Cardiac muscle cell (in vitro differentiated cells and primary cell): ENCODE results near the gene FAM107B. TPM values are rescaled to one million over a fixed set of nuclear protein-coding genes. Genes with fewer than 3 reads are reported as not detected.
"Not testable (repeated sequence)": the region's sequence is repeated elsewhere in the genome, so short reads cannot be mapped to it uniquely, and the experiment has no call there.

Experiments
- DNase-seq, 2 donors: peaks; one replicate each; pipeline versions ENCODE4 v3.0.0 to v3.0.0-alpha.2; 2010 to 2017; ENCODE audit warnings: low read depth in 1 of 2, low spot score in 1 of 2
- H3K27ac ChIP-seq: fragments of 200-600 bp; sonication (generic); 2 replicates; pipeline ENCODE4 v1.5.1; 2016
- H3K27me3 ChIP-seq: fragments of 200-600 bp; sonication (generic); 2 replicates; pipeline ENCODE4 v1.6.0; 2016; ENCODE audit warnings: control low read depth
- H3K36me3 ChIP-seq: fragments of 200-600 bp; sonication (generic); 2 replicates; pipeline ENCODE4 v1.5.1; 2016; ENCODE audit warnings: control low read depth
- H3K4me1 ChIP-seq: fragments of 200-600 bp; sonication (generic); 2 replicates; pipeline ENCODE4 v1.8.1; 2017; ENCODE audit warnings: low read depth, mild to moderate bottlenecking, mixed run types
- H3K4me3 ChIP-seq: fragments of 200-600 bp; sonication (generic); 2 replicates; pipeline ENCODE4 v1.5.1; 2016; ENCODE audit warnings: mild to moderate bottlenecking
- H3K9me3 ChIP-seq: fragments of 200-600 bp; sonication (generic); 2 replicates; pipeline ENCODE4 v1.5.1; 2017; ENCODE audit warnings: low read depth, mild to moderate bottlenecking, control low read depth
- polyA plus RNA-seq: library from polyadenylated mRNA; unstranded; fragments of >200 nt; fragmentation: Nextera tagmentation; extraction: Ambion mirVana; gene quantifications from 2 replicates; pipeline ENCODE4 v1.2.1, GENCODE V29; 2016
- total RNA-seq: library from RNA; depleted of rRNA; stranded (reverse); fragments of >200 nt; gene quantifications from 2 replicates; pipeline ENCODE4 v1.2.3, GENCODE V29; 2016
- TF ChIP-seq, protein P1 (sequence below): IDR thresholded peaks from 2 replicates; pipeline ENCODE4 v1.5.1; 2012; ENCODE audit warnings: low read depth, mild to moderate bottlenecking, low read length

Gene FAM107B
- total and polyA plus RNA-seq, 2 experiments from 2014 or later = 6.0 to 9.6 TPM

DNA sequence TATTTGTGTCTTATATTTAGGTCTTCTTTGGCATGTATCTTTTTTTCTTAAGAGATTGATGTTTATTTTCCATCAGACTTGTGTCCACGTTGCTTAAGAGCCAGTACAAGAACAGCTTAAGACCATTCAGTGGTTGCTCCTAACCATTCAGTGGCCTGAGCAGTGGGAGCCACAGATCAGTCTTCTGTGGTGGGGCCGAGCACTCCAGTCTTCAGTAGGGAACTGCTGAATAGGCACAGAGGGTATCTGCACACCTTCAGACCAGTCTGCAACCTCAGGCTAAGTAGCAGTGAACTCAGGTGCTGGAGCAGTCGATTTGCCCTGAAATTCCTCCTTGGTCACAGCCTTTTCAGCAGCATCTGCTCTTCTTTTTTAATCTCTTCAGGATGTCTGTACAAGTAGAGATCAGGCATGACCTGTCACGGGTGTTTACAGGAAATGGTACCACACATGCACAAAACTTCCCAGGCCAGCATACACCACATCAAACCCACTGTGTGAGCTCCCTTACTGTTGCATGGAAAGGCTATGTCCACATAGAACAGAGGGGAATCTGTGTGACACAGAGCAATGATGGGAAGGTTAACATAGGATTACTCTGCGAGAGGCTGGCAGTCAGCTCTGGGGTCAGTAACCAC is 51.5 kb downstream of the FAM107B start:
- TF ChIP-seq, protein P1, sequence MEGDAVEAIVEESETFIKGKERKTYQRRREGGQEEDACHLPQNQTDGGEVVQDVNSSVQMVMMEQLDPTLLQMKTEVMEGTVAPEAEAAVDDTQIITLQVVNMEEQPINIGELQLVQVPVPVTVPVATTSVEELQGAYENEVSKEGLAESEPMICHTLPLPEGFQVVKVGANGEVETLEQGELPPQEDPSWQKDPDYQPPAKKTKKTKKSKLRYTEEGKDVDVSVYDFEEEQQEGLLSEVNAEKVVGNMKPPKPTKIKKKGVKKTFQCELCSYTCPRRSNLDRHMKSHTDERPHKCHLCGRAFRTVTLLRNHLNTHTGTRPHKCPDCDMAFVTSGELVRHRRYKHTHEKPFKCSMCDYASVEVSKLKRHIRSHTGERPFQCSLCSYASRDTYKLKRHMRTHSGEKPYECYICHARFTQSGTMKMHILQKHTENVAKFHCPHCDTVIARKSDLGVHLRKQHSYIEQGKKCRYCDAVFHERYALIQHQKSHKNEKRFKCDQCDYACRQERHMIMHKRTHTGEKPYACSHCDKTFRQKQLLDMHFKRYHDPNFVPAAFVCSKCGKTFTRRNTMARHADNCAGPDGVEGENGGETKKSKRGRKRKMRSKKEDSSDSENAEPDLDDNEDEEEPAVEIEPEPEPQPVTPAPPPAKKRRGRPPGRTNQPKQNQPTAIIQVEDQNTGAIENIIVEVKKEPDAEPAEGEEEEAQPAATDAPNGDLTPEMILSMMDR = no peak
- H3K27me3 ChIP-seq = no peaks in the 10 kb centered on the region
- H3K9me3 ChIP-seq = no peaks in the 10 kb centered on the region
- H3K27ac ChIP-seq = no peak overlapping the region
- DNase-seq = no peak
- no peak overlapping the region for H3K4me3 ChIP-seq
- H3K36me3 ChIP-seq = no peaks in the 10 kb centered on the region
- no peaks in the 10 kb centered on the region for H3K4me1 ChIP-seq

DNA sequence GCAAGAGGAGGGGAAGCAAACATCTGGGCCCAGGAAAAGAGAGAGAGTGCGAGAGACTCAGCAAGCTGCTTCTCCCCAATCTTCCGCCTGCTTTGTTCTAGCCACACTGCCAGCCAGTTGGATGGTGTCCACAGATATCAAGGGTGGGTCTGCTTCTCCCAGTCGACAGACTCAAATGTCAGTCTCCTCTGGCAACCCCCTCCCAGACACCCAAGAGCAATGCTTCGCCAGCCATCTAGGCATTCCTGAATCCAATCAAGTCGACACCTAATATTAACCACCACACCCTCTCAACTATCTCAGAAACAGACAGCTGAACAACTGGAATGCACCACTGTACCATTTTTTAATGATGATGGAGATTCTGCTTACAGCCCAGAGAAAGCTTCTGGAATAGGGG is 57.1 kb downstream of the FAM107B start:
- Histone ChIP-seq H3K36me3 (no peaks in the 10 kb centered on the region), H3K27me3 (no peaks in the 10 kb centered on the region), H3K4me3 (no peak overlapping the region), H3K4me1 (no peaks in the 10 kb centered on the region), H3K9me3 (no peaks in the 10 kb centered on the region), H3K27ac (no peak overlapping the region)
- no peak for DNase-seq
- TF ChIP-seq, protein P1 = no peak

DNA sequence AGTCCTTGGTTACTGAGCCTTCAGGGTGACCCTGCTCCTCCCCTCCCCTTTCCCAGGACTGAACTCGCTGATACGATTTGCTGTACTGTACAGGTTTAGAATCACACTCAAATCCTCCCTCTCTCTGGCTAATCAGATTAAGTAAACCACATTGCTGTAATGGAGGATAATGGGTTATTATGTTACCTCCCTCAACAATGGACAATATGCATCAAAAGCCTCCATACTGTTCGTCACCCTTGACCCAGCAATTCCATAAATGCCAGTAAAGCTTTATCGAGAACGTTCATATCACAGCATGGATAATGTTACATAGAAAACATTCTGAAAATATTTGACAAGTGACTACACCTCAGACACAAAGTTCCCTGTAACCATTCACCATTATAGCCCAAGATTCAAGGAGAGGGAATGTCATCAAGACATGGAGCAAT is 61.7 kb downstream of the FAM107B start:
- H3K27ac ChIP-seq = no peak overlapping the region
- TF ChIP-seq, protein P1 = no peak
- H3K4me1 ChIP-seq = no peaks in the 10 kb centered on the region
- DNase-seq = peak in 1 of 2 donors; percentile 87
- no peaks in the 10 kb centered on the region for H3K9me3 ChIP-seq
- H3K27me3 ChIP-seq = no peaks in the 10 kb centered on the region
- H3K4me3 ChIP-seq = no peak overlapping the region
- H3K36me3 ChIP-seq = no peaks in the 10 kb centered on the region

DNA sequence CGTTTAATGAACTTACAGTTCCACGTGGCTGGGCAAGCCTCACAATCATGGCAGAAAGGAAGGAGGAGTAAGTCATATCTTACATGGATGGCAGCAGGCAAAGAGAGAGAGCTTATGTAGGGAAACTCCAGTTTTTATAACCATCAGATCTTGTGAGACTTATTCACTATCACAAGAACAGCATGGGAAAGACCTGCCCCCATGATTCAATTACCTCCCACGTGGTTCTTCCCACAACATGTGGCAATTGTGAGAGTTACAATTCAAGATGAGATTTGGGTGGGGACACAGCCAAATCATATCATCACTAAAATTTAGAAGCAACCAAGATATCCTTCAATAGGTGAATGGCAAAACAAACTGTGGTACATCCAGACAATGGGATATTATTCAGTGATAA is 65.4 kb downstream of the FAM107B start:
- not testable (repeated sequence) for H3K27ac ChIP-seq, H3K4me3 ChIP-seq

DNA sequence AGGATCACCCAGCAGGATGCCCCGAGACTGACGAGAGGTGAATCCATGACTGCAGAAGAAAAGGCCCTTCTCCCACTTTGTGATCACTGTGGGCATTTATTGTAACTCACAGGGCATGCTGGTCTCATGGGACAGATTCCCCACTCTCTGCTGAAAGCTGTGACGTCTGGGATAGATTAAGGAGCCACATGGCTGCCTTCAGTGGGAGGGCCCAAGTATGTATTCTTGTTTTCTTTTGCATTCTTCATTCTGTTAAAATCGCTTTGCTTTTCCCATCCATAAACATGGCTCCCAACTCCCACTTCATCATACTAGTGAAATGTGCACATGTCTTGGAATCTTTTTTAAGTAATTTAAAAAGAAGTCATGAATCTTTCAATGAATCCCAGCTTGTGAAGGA is 67.2 kb downstream of the FAM107B start:
- TF ChIP-seq, protein P1 = no peak
- no peaks in the 10 kb centered on the region for H3K9me3 ChIP-seq
- no peak overlapping the region for H3K4me3 ChIP-seq
- no peaks in the 10 kb centered on the region for H3K4me1 ChIP-seq
- H3K36me3 ChIP-seq = no peaks in the 10 kb centered on the region
- peak in 1 of 2 donors; percentile 61 for DNase-seq
- H3K27me3 ChIP-seq = no peaks in the 10 kb centered on the region
- no peak overlapping the region for H3K27ac ChIP-seq

More for the DNA sequence above, 65.4 kb downstream of the FAM107B start:
- not testable (repeated sequence) for H3K27me3 ChIP-seq, H3K4me1 ChIP-seq, H3K9me3 ChIP-seq, DNase-seq, H3K36me3 ChIP-seq

DNA sequence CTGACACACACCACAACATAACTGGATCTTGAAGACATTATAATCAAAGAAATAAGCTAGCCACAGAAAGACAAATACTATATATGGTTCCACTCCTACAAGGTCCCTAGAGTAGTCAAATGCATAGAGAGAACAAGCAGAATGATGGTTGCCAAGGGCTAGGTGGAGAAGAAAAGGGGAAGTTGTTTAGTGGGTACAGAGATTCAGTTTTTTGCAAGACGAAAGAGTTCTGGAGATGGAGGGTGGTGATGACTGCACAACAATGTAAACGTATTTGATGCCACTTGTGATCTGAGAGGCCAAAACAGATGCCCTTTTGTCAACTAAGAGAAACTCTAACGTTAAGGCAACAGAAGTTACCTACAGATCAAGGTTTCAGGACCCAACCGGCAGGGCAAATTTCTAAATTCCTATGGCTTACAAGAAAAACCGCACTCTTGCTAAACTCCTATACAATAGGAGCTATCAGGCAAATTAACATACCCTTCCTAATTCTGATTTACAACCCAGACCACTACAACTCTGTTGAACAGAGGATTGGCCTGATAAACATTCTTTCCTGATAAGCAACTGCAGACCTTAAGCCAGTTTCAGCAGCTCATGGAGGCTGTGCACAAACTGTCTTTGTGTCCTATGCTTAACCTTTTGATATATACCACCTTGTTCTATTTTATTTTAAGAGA is 69.0 kb downstream of the FAM107B start:
- Histone ChIP-seq H3K27me3 (no peaks in the 10 kb centered on the region), H3K27ac (no peak overlapping the region), H3K4me3 (no peak overlapping the region), H3K4me1 (no peaks in the 10 kb centered on the region), H3K36me3 (no peaks in the 10 kb centered on the region), H3K9me3 (no peaks in the 10 kb centered on the region)
- TF ChIP-seq, protein P1 = no peak
- peak; percentile 8 to 12 for DNase-seq
